A673 (cell line): ENCODE data around the gene SLC35A2. TPM values are rescaled to one million over a fixed set of nuclear protein-coding genes. Genes with fewer than 3 reads are reported as not detected.

Source experiments
- BruUV-seq: library from RNA; stranded (reverse); fragments of 400-500 nt; replicated peaks from 2 replicates; lab custom pipeline; 2021; lab: Mats Ljungman, UMichigan
- CTCF ChIA-PET: fragments of 300-600 bp; sonication (Branson Sonifier 250); formaldehyde crosslinking; loops from one replicate; lab custom pipeline; 2022; ENCODE audit warnings: antibody characterized with exemption; lab: Charles Lee
- POLR2A ChIA-PET: fragments of 300-600 bp; sonication (Branson Sonifier 250); formaldehyde crosslinking; loops from one replicate; lab custom pipeline; 2022; ENCODE audit warnings: antibody characterized with exemption; ENCODE audit not compliant: low non-redundant PET; lab: Charles Lee
- DNase-seq: peaks from one replicate; pipeline ENCODE4 v3.0.0-alpha.2; 2015; ENCODE audit warnings: low spot score
- H3K27ac ChIP-seq: fragments of 200-600 bp; sonication (generic); 2 replicates; pipeline ENCODE4 v1.5.1; 2016; ENCODE audit warnings: mixed run types, low read depth, mild to moderate bottlenecking, mixed read lengths, antibody characterized with exemption, low read length; ENCODE audit not compliant: poor library complexity, severe bottlenecking
- H3K27me3 ChIP-seq: fragments of 200-600 bp; sonication (generic); replicated peaks from 2 replicates; pipeline ENCODE4 v1.6.1; 2017; ENCODE audit warnings: mixed run types, low read depth, mild to moderate bottlenecking, mixed read lengths, antibody characterized with exemption, low read length; ENCODE audit not compliant: insufficient read depth, poor library complexity
- H3K36me3 ChIP-seq: fragments of 200-600 bp; sonication (generic); 2 replicates; pipeline ENCODE4 v1.6.1; 2016; ENCODE audit warnings: mixed run types, mild to moderate bottlenecking, mixed read lengths, antibody characterized with exemption, low read length; ENCODE audit not compliant: insufficient read depth, poor library complexity, severe bottlenecking
- H3K4me1 ChIP-seq: fragments of 200-600 bp; sonication (generic); 2 replicates; pipeline ENCODE4 v1.6.1; 2017; ENCODE audit warnings: mixed run types, mild to moderate bottlenecking, mixed read lengths, antibody characterized with exemption, low read length; ENCODE audit not compliant: insufficient read depth, poor library complexity, severe bottlenecking
- H3K4me3 ChIP-seq: fragments of 200-600 bp; sonication (generic); 2 replicates; pipeline ENCODE4 v1.5.1; 2016; ENCODE audit warnings: low read depth, mixed run types, mild to moderate bottlenecking, mixed read lengths, low read length; ENCODE audit not compliant: poor library complexity, severe bottlenecking
- H3K9me3 ChIP-seq: fragments of 200-600 bp; sonication (generic); 2 replicates; pipeline ENCODE4 v1.6.1; 2016; ENCODE audit warnings: mixed run types, low read depth, mild to moderate bottlenecking, mixed read lengths, antibody characterized with exemption, low read length; ENCODE audit not compliant: poor library complexity, severe bottlenecking
- CTCF ChIP-seq: fragments of 300-800, 200-600 bp; sonication (generic); conservative IDR thresholded peaks from 2 replicates; pipeline ENCODE4 v1.5.1; 2017; ENCODE audit warnings: low read depth, mild to moderate bottlenecking, antibody characterized with exemption, low read length, moderate library complexity, mixed read lengths
- EZH2 ChIP-seq: fragments of 200-600 bp; sonication (generic); IDR thresholded peaks from 2 replicates; pipeline ENCODE4 v1.6.1; 2017; ENCODE audit warnings: borderline replicate concordance, low read depth, mild to moderate bottlenecking, mixed read lengths, antibody characterized with exemption, low read length; ENCODE audit not compliant: poor library complexity, severe bottlenecking
- intact Hi-C: fragments of 100-400 bp; cut with micrococcal nuclease; formaldehyde crosslinking; loops from one replicate; pipeline ENCODE4 v1.10.0; 2022; ENCODE audit not compliant: unreplicated experiment
- total RNA-seq: library from RNA; stranded (reverse); gene quantifications from 2 replicates; pipeline ENCODE4 v1.2.3, GENCODE V29; 2021

Gene SLC35A2
- total RNA-seq, 1 experiment from 2014 or later: 30.4 TPM

GRCh38 chrX:48923771-48924170, 12.3 kb upstream of the SLC35A2 start:
- Histone ChIP-seq H3K4me1 (no peaks in the 10 kb centered on the region), H3K27ac (no peak overlapping the region), H3K27me3 (no peaks in the 10 kb centered on the region), H3K9me3 (no peaks in the 10 kb centered on the region), H3K36me3 (peaks cover 5% of the 10 kb centered on the region), H3K4me3 (no peak overlapping the region)
- TF ChIP-seq CTCF: no peak
- no peak for TF ChIP-seq EZH2
- CTCF ChIA-PET: no interaction called here
- DNase-seq: no peak
- intact Hi-C loops: no loop called here
- POLR2A ChIA-PET: no interaction called here
- BruUV-seq: no TSS peak

DNA sequence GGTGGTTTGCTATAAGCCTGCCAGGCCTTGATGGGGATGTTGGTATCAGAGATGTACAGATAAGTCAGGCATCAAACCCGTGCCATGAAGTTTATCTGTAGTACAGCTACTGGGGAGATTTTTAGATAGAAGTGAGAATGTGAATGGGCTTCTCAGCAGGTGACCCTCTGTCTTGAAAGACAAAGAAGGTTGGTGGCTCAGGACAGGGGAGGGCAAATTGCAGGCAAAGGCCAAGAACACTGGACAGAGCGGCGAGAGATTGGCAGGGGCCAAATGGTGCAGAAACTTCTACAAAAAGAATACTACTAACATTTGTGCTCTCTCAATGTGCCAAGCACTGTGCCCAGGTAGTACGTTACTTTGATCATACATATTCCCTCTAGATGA, 9.3 kb upstream of the SLC35A2 start:
- no peak for DNase-seq
- H3K9me3 ChIP-seq: no peaks in the 10 kb centered on the region
- intact Hi-C loops: no loop called here
- ChIA-PET POLR2A (no interaction called here), CTCF (no interaction called here)
- BruUV-seq: no TSS peak
- TF ChIP-seq EZH2: no peak
- no peak for TF ChIP-seq CTCF
- no peak overlapping the region for H3K27ac ChIP-seq
- H3K27me3 ChIP-seq: no peaks in the 10 kb centered on the region
- H3K36me3 ChIP-seq: peaks cover 5% of the 10 kb centered on the region
- H3K4me3 ChIP-seq: no peak overlapping the region
- peaks cover 4% of the 10 kb centered on the region for H3K4me1 ChIP-seq

DNA sequence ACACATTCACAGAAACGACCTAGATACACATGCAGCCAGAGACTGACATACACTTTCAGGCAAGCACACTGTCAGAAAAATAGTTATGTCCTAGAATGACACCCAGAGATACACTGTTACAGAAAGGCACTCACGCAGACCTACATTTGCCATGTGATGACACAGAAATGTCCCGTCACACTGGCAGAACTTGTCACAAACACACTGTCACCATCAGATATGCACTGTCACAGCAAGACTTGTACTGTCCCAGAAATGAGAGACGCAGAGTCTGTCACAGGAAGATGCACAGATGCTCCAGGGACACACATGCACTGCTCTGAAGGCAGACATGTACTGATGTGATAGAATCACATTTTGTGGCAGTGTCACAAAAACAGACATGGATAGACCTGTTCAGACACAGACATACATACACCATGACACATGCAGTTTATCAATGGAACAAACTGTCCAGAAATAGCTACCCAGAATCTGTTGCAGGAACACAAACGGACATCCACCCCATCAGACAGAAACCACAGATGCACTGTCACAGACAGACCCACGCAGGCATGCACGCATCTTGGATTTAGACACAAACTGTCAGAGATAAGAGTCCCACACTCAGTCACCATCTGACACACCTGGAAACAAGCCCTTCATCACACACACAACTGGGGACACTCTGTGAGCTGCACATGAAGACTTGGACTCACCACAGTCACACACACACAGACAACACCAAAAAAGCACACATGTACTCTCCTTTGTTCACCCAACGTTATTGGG, 8.7 kb upstream of the SLC35A2 start:
- no peak overlapping the region for H3K4me3 ChIP-seq
- BruUV-seq: no TSS peak
- ChIA-PET CTCF (no interaction called here), POLR2A (no interaction called here)
- intact Hi-C loops: loop anchor here (5.0 kb wide), 1 partner anchor 323 kb away; the partner anchor contains the start of gene WDR13
- TF ChIP-seq EZH2: no peak
- TF ChIP-seq CTCF: no peak
- H3K36me3 ChIP-seq: peaks cover 5% of the 10 kb centered on the region
- DNase-seq: no peak
- H3K9me3 ChIP-seq: no peaks in the 10 kb centered on the region
- H3K27ac ChIP-seq: no peak overlapping the region
- H3K4me1 ChIP-seq: peaks cover 4% of the 10 kb centered on the region
- H3K27me3 ChIP-seq: no peaks in the 10 kb centered on the region
